Esophagus (tissue), 2 donors: ENCODE measurements around the gene KCNK13. TPM values are rescaled to one million over a fixed set of nuclear protein-coding genes. Genes with fewer than 3 reads are reported as not detected.

Experiments
- H3K27ac ChIP-seq, 2 donors: one replicate each; pipeline ENCODE4 v1.5.1; 2013; ENCODE audit warnings: low read depth in 2 of 2, mild to moderate bottlenecking in 2 of 2, inconsistent platforms in 1 of 2, low read length in 1 of 2, moderate library complexity in 1 of 2
- H3K27me3 ChIP-seq, 2 donors: one replicate each; pipeline ENCODE4 v1.6.1; 2013; ENCODE audit warnings: low read length in 2 of 2, control low read depth in 1 of 2, mild to moderate bottlenecking in 1 of 2; ENCODE audit not compliant: insufficient read depth in 2 of 2, control insufficient read depth in 1 of 2
- H3K36me3 ChIP-seq, 2 donors: one replicate each; pipeline ENCODE4 v1.6.1; 2013; ENCODE audit warnings: low read length in 1 of 2; ENCODE audit not compliant: control insufficient read depth in 2 of 2, insufficient read depth in 2 of 2
- H3K4me1 ChIP-seq, 2 donors: one replicate each; pipeline ENCODE4 v1.6.1; 2013; ENCODE audit warnings: low read length in 1 of 2; ENCODE audit not compliant: control insufficient read depth in 2 of 2, insufficient read depth in 2 of 2
- H3K4me3 ChIP-seq, 2 donors: one replicate each; pipeline ENCODE4 v1.5.1; 2013; ENCODE audit warnings: low read length in 2 of 2, mild to moderate bottlenecking in 2 of 2, low read depth in 1 of 2, moderate library complexity in 1 of 2
- H3K9me3 ChIP-seq, 2 donors: one replicate each; pipeline ENCODE4 v1.6.1; 2013; ENCODE audit warnings: mild to moderate bottlenecking in 2 of 2, low read depth in 1 of 2, low read length in 1 of 2, moderate library complexity in 1 of 2; ENCODE audit not compliant: control insufficient read depth in 2 of 2, insufficient read depth in 1 of 2
- WGBS, 2 donors: extraction: QIAGEN DNeasy Blood & Tissue Kit; methylation state at CpG; one replicate each; pipeline ENCODE4 v1.1.7; 2013; 5-methylcytosine and 5-hydroxymethylcytosine counted together
- polyA plus RNA-seq, 2 donors: library from polyadenylated mRNA; stranded (reverse); fragments of 200-250 nt; gene quantifications; one replicate each; pipeline ENCODE4 v1.2.3, GENCODE V29; 2013
- donor health status: healthy with polysubstance abuse.
- donor health status: Bipolar disorder and iron deficiency.

The KCNK13 gene
- polyA plus RNA-seq, 2 donors = 0.06 to 0.07 TPM

DNA sequence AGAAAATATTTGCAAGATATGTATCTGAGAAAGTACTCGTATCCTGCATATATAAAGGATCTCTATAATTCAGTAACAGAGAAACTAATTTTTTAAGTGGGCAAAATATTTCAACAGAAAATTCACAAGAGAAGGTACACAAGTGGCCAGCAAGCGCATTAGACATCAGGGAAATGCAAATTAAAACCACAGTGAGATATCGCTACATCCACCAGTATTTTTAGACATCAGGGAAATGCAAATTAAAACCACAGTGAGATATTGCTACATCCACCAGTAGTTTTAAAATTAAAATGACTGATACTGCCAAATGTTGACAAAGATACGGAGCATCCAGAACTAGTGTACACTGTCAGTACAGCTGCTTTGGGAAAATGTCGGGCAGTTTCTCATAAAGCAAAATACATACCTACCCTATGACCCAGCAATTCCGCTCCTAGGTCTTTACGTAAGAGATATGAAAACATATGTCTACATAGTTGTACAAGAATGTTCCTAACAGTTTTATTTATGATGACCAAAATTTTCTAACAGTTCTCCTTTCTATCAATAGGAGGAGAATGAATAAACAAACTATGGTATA lies 2.8 kb upstream of the KCNK13 start:
- peaks cover 4 to 18% of the 10 kb centered on the region in 2 donors for H3K27me3 ChIP-seq
- WGBS, 2 donors = 88 to 89% methylated on average over 7 of the region's 7 CpGs

DNA sequence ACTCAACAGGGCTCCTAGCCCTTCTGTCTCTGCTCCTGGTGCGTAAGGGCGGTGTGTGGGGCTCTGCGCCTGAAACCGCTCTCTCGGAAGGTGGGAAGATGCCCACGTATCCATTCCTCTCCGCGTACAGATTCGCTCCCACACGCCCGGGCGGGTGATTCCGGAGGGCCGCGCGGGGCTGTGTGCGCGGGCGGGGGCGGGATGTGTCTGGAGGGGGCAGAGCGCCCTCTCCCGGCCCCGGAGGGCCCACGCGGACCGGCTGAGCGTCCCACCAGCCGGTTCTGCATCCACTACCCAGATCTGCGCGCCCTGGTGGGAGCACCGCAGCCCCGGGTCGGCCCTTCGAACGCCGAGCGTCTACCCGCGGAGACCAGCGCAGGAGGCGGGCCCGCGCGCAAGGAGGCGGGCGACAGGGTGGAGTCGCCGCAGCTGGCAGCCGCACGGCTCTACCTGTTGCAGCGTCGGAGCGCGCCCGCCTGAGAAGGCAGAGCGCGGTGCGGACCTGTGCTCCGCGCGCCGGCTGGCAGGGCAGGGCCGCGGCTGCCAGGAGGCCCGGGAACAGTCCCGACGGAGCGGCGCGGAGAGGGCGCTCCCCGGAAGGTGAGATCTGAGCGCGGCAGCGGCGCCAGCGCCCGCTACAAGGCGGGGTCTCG lies 1.4 kb upstream of the KCNK13 start:
- H3K4me1 ChIP-seq = peaks cover 12 to 15% of the 10 kb centered on the region in 2 donors
- H3K36me3 ChIP-seq = no peaks in the 10 kb centered on the region
- H3K4me3 ChIP-seq = peak overlapping the region; percentile 35 to 46
- H3K27ac ChIP-seq = no peak overlapping the region
- WGBS, 2 donors = 0 to 1% methylated on average over 60 to 80 of the region's 80 CpGs
- H3K9me3 ChIP-seq = no peaks in the 10 kb centered on the region
- H3K27me3 ChIP-seq = peaks cover 4 to 18% of the 10 kb centered on the region in 2 donors

More for the DNA sequence above, 2.8 kb upstream of the KCNK13 start:
- H3K4me1 ChIP-seq = peaks cover 12 to 15% of the 10 kb centered on the region in 2 donors
- H3K27ac ChIP-seq = no peak overlapping the region
- no peak overlapping the region for H3K4me3 ChIP-seq
- no peaks in the 10 kb centered on the region for H3K9me3 ChIP-seq
- no peaks in the 10 kb centered on the region for H3K36me3 ChIP-seq

DNA sequence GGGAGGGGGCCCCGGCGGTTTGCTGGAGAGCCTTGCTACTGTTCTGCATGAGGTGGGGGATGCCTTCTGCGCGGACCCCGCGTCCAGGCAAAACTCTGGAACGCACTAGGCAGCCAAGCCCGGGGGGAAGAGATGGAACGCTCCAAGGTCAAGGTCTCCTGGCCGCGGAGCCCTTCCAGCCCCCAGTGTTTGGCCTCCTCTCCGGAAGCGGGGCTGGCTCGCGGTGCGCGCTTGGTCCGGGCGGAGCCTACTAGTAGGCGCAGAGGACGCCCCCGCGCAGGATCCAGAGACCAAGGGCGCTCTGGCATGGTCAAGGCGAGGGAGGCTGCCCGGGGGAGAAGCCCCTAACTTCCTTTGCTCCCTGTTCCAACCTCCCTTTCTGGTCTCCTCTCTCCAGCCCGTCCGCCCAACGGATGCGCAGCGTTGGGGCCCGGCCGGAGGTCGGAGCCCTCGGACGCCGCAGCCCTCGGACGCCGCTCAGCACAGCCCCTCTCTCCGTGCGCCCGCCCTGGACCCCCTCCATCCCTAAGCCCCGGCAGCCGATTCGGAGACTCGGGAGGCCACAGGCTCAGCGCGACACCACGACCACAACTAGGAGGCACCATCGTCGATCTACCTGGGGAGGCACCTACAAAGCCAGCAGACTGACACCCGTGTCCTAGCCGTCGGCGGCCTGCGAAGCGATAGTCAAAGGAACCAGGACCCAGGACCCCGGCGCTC lies 669 bp upstream of the KCNK13 start:
- H3K4me1 ChIP-seq = peaks cover 12 to 15% of the 10 kb centered on the region in 2 donors
- WGBS, 2 donors = 1 to 2% methylated on average over 57 to 60 of the region's 60 CpGs
- H3K4me3 ChIP-seq = peak overlapping the region; percentile 35 to 46
- no peaks in the 10 kb centered on the region for H3K9me3 ChIP-seq
- H3K27me3 ChIP-seq = peaks cover 4 to 18% of the 10 kb centered on the region in 2 donors
- no peak overlapping the region for H3K27ac ChIP-seq
- no peaks in the 10 kb centered on the region for H3K36me3 ChIP-seq

DNA sequence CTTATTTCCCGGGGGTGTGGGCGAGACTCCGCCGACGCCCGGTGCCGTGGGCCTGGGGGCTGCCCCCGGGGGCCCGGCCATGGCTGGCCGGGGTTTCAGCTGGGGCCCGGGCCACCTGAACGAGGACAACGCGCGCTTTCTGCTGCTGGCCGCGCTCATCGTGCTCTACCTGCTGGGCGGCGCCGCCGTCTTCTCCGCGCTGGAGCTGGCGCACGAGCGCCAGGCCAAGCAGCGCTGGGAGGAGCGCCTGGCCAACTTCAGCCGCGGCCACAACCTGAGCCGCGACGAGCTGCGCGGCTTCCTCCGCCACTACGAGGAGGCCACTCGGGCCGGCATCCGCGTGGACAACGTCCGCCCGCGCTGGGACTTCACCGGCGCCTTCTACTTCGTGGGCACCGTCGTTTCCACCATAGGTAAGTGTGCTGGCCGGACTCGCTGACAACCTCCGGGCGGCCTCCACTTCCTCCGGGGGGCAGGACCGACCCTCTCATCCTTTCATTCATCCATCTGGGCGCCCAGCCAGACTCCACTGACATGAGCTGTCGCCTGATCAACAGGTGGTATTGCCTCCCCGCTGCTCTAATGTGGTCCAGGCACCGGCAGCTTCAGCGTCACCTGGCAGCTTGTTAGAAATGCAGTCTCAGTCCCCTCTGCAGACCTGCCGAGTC lies 467 bp downstream of the KCNK13 start:
- Histone ChIP-seq H3K36me3 (no peaks in the 10 kb centered on the region), H3K4me1 (peaks cover 12 to 15% of the 10 kb centered on the region in 2 donors), H3K27me3 (peaks cover 0 to 18% of the 10 kb centered on the region in 2 donors), H3K9me3 (no peaks in the 10 kb centered on the region), H3K27ac (no peak overlapping the region), H3K4me3 (peak overlapping the region; percentile 35 to 46)
- WGBS, 2 donors = 1 to 2% methylated on average over 46 to 63 of the region's 63 CpGs

DNA sequence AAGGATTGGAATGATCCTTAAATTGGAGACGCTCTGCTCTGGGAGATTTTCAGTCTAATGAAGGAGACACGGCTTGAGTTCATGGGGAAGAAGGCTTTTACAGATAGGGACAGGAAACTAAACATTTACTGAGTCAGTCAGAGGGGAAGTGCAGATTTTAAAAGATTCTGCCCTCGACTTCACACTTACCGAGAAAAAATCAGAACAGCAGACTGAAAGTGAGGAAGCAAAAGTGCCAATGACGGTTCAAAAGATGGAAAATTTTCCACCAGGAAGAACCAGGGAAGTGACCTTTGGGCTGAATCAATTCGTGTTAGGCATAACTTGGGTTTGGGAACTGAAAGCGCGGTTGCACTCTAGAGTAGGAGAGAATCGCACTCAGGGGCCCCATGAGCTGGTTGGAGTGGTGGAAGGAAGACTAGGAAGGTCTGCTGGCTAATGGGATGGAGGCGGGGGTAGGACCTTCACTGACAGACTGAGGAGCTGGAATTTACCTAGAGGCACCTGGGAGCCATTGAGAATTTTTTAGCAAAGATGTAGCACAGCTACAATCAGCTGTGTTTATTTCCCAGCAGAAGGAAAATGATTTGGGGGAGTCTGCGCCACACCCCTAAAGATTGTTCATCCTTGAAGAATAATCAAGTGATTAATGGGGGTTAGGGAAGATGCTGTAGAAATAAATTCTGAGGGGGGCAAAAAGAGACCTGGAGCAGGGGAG lies 1.2 kb downstream of the KCNK13 start:
- H3K9me3 ChIP-seq = no peaks in the 10 kb centered on the region
- 32 to 43% methylated on average over 11 of the region's 11 CpGs for WGBS, 2 donors
- peak overlapping the region in 1 of 2 donors; percentile 46 for H3K4me3 ChIP-seq

DNA sequence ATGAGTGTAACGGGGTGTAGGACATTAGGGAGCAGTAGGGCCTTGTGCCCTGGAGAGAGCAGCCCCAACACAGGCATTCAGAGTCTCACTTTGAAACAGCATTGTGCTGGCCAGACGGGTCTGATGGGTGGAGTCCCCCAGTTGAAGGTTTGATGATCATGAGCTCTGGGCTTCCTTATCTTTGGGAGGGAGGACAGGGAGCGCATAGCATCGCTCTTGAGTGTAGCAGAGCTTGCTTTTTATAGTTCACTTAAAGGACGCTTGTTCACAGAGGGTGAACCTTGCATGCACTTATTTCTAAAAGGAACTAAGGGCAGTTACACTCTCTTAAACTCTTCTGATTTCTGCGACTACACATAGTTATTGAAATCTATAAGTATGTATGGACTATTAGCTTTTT lies 10.6 kb downstream of the KCNK13 start:
- WGBS, 2 donors = 82% methylated on average over 6 of the region's 6 CpGs
- Histone ChIP-seq H3K36me3 (no peaks in the 10 kb centered on the region), H3K4me3 (no peak overlapping the region), H3K27ac (no peak overlapping the region), H3K9me3 (no peaks in the 10 kb centered on the region), H3K4me1 (no peaks in the 10 kb centered on the region), H3K27me3 (no peaks in the 10 kb centered on the region)

More for the DNA sequence above, 1.2 kb downstream of the KCNK13 start:
- peaks cover 0 to 18% of the 10 kb centered on the region in 2 donors for H3K27me3 ChIP-seq
- H3K36me3 ChIP-seq = no peaks in the 10 kb centered on the region
- H3K4me1 ChIP-seq = peaks cover 12 to 15% of the 10 kb centered on the region in 2 donors
- H3K27ac ChIP-seq = no peak overlapping the region

DNA sequence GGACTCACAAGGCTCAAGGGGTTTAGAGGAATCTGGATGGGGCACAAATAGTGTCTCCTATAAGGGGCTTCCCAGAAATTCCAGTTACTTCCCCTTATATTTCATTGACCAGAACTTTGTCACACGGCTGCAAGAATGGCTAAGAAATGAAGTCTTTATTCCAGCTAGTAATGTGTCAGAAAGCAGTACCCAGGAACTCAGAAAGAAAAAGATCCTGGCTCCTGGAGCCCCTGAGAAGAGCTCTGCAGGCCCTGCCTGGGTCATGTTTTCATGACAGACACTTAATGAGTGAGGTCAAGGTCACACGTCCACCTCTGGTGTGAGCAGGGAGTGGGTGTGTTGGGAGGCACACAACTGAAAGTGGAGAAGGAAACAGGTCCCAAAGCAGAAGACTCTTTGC lies 17.8 kb downstream of the KCNK13 start:
- 80 to 81% methylated on average over 2 of the region's 2 CpGs for WGBS, 2 donors
- Histone ChIP-seq H3K4me3 (no peak overlapping the region), H3K4me1 (no peaks in the 10 kb centered on the region), H3K27ac (no peak overlapping the region), H3K9me3 (no peaks in the 10 kb centered on the region), H3K36me3 (no peaks in the 10 kb centered on the region), H3K27me3 (no peaks in the 10 kb centered on the region)

DNA sequence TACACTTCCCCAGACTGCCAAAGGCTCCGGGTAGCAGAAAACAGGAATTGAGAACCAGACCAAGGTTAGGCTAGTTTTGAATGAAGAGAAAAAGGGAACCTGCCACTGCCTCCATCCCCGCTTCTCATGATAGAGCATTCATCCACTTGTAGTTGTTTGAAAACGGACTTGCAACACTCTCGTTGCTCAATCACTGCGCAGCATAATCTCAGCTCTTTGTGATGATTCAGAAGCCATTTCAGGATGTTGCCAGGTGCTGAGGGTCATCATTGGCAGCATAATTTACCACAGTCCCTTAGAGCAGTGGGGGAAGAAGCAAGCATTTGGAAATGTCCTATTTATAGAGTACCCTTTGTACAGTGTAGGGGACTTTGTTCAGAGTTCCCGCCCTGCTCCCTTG lies 25.6 kb downstream of the KCNK13 start:
- H3K27me3 ChIP-seq = peaks cover 0 to 3% of the 10 kb centered on the region in 2 donors
- 69 to 81% methylated on average over 6 of the region's 6 CpGs for WGBS, 2 donors
- H3K4me1 ChIP-seq = no peaks in the 10 kb centered on the region
- no peaks in the 10 kb centered on the region for H3K36me3 ChIP-seq
- H3K4me3 ChIP-seq = no peak overlapping the region
- no peaks in the 10 kb centered on the region for H3K9me3 ChIP-seq
- no peak overlapping the region for H3K27ac ChIP-seq

DNA sequence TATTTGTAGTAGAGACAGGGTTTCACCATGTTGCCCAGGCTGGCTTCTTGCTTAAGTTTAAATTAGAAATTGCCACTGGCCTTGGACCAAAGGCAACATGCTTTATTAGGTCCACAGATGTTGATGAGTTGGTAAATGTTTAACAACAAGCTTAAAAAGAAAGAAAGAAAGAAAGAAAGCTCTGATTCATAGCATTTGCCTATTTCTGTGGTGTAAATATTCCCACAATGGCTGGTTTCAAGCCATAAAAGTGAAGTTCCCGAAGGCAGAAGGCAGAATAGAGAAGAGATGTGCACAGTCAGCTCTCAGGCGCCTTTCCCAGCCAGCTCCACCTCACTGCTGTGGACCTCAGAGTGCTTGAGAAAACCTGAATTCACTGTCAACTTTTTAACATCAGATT lies 26.4 kb downstream of the KCNK13 start:
- Histone ChIP-seq H3K4me1 (no peaks in the 10 kb centered on the region), H3K4me3 (no peak overlapping the region), H3K27ac (no peak overlapping the region), H3K36me3 (no peaks in the 10 kb centered on the region), H3K27me3 (peaks cover 0 to 3% of the 10 kb centered on the region in 2 donors), H3K9me3 (no peaks in the 10 kb centered on the region)
- WGBS, 2 donors = 87 to 88% methylated on average over 2 of the region's 2 CpGs
